ENCODE data around the gene VPS33B. TPM values are rescaled to one million over a fixed set of nuclear protein-coding genes. Genes with fewer than 3 reads are reported as not detected.
A peak's percentile ranks its signal among the peaks of the same experiment; 100 is the strongest.

Gene VPS33B
- polyA plus RNA-seq, 12 donors, result 7.1 to 46.9 (median 11.2) TPM; not detected in 1

DNA sequence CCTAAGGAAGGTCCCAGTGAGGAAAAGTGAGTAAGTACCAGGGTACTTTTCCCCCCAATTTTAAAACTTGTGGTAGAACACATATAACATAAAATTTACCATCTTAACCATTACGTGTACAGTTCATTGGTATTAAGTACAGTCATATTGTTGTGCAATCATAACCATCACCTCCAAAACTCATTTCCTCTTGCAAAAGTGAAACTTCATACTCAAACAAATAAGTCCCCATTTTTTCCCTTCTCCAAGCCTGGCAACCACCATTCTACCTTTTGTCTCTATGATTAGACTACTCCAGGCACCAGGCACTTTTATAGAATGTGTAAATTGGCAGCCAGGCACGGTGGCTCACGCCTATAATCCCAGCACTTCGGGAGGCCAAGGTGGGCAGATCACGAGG is 40.3 kb downstream of the VPS33B start:
- no peak for DNase-seq

DNA sequence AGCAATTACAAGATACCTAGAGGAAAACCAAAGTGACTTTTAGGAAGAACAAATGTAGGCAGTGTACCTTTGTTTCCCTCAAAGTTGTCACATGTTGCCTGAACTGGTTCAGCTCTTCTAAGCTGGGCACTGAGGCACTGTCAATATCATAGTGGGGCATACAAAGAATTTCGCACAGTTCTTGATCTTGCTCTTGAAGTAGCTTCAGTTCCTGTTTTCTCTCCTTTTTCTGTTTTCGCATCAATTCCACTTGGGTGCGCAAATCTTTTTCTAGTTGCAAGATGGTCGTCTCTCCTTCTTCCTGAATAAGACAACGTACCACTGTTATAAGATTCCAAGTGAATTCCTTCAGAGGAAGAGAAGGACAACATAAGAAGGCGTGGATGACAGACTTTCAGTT is 40.7 kb downstream of the VPS33B start:
- DNase-seq, result no peak

DNA sequence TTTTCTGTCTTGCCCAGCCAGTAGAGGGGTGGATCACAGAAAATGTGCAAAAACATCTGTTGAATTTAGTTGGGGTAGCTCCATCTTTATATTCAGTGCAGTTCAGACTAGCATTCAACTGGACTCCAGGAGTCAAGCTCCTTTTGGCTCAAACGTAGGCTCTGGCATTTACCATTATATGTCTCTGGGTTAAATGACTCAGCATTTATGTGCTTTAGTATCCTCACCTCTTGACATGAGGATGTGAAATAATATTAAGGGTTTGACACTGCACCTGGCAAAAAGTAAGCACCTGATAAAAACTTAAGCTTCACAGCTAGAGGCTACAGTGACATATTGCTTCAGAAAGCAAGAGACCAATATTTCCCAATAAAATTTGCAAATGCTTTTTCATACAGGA is 42.8 kb downstream of the VPS33B start:
- DNase-seq, result no peak

DNA sequence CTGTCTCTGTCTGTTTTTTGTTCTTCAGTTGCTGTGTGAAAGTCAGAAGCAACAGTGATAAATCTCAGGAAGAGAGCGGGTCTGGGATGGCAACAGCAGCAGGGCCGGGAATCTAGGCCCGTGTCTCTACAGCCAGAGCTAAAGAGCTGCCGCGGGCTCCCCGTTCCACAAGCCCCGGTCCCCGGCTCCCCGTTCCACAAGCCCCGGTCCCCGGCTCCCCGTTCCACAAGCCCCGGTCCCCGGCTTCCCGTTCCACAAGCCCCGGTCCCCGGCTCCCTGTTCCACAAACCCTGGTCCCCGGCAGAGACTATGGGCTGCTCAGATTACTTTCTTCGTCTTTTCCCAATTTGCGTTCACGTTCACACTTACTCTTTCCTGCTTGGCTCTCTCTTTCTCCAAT is 48.2 kb downstream of the VPS33B start:
- no peak for DNase-seq

DNA sequence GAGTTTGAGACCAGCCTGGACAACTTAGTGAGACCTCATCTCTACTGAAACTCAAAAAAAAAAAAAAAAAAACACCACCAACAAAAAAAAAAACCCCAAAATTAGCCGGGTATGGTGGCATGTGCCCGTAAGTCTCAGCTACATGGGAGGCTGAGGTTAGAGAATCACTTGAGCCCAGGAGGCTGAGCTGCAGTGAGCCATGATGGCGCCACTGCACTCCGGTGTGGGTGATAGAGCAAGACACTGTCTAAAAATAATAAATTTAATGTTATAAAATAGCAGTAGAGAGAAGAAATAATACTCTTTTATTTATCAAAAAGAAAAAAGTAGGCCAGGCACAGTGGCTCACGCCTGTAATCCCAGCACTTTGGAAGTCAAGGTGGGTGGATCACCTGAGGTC is 50.3 kb downstream of the VPS33B start:
- DNase-seq, result no peak

DNA sequence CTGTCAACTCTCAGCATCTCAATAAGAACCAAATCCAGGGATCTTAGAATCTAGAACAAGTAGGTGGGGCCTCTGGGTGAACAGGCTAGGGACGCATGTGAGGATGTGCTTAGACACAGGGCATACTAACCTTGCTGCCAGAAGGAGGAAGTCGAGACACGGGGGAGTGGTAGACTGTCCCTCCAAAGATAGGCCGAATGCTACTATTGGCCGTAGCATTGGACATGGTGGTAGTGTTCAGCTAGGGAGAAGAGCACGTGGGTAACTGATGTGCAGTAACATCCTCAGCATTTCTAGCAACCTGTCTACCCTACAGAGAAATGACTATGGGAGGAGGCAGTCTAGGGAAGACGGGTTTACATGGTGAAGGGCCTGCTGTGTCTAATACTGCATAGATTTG is 52.1 kb downstream of the VPS33B start:
- DNase-seq, result no peak

DNA sequence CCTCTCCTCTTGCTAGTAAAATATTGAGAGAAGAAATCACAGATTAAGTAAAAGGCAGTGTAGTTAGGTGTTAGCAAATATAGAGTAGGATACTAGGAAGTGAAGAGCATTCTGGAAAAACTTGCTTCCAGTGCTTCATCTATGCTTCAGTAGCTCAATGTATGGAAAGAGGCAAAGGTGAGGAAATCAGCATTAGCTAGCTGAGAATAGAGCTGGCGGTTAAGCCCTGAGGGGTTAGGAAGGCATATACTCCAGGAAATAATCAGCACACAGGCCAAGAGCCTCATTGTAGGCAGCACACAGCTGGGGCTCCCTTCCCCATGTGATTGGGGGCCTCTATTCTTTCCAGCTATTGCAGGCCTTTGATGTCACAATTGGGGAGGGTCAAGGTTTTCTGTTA is 54.0 kb downstream of the VPS33B start:
- DNase-seq, result no peak

DNA sequence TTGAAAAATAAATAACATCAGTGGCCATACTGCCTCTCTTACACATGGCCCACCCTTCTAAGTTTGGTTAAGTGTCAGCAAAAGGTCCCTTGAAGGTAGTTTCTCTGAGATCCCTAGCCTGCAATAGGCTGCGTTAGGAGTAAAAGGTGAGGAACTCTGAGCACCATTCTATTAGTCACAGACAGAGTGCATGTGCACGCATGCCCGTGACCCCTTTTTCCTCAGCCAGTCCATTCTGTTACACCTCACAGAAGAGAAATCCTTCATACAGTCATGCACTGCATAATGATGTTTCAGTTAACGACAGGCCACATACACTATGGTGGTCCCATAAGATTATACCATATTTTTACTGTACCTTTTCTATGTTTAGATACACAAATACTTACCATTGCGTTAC is 55.2 kb downstream of the VPS33B start:
- DNase-seq, result no peak

DNA sequence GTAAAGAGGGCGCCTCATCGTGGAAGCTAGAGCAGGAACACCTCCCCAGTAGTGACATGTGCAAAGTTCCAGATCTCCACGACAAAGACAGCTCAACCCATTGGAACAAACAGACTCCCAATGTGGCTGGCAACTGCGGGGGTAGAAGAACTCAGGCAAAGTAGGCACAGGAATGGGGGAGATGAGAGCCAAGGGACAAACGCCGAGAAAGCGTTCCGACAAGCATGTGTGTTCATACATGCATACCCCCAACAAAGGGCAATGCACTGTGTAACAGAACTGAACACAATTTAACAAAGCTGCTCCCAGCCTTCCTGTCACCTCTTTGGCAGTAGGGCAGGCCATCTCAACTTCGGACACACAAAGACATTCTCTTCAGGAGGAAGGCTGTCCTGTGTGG is 56.1 kb downstream of the VPS33B start:
- no peak for DNase-seq

DNA sequence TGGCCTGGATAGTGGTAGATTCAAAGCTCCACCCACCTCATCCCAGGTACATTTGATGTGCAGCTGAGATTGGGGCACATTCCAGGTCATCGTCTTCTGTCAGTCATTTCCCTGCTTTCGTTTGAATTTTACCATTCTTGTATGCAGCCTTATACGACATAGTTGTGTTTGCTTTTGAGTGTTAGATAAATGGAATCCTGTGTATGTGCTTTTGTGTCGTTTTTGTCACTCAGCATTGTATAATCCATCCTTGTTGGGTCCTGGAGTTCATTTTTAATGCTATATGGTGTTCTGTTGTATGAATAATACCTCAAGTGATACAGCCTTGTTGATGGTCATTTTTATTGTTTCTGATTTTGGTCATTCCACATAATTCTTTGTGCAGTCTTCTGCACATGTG is 60.4 kb downstream of the VPS33B start:
- no peak for DNase-seq

DNA sequence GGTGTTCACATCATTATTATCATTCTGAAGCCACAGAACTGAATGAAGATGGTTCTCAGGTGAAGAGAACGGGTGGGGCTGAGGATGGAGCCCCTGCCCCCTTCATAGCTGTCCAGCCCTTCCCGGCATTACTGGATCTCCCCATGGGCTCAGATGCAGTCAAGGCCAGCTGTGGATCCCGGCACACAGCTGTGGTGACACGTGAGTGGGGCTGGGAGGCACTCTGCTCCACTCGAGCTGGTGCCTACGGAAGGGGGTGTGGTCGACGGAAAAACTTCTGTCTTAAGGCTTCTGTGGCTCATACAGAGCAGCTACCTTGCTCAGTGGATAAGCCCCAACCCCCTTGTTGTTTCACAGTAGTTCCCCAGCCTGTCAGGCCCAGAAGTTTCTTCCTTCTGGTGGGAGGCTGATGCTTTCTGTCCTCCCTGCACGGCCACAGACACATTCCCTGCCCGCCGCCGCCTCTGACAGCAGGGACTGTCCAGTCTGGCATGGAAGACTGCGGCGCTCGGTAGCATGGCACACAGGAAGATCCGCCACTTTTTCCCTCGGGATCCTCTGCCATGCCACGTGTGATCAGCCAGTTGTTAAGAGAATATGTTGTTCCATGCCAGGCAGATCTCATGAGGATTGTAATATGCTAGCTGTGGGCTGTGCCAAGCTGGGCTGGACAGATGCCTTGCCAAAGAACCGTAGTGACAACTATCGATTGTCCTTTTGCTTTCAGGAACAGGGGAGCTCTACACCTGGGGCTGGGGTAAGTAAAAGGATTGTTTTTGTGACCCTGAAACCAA is 61.9 kb downstream of the VPS33B start:
- no peak for DNase-seq

DNA sequence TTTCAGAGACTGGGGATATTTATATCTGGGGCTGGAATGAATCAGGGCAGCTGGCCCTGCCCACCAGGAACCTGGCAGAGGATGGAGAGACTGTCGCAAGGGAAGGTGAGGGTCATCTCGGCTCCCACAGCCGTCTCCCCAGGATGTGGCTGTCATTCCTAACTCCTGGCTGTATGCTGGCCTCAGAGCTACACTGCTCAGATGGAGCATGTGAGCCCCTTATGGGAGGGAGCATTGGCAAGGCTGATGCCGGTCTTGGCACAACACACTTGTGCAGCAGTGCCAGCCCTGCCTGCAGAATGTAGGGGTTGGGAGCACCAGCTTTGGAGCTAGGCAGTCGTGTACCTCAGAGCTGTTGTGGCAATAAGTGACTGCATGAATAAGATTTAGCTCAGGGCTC is 62.5 kb downstream of the VPS33B start:
- peak; percentile 51 for DNase-seq

DNA sequence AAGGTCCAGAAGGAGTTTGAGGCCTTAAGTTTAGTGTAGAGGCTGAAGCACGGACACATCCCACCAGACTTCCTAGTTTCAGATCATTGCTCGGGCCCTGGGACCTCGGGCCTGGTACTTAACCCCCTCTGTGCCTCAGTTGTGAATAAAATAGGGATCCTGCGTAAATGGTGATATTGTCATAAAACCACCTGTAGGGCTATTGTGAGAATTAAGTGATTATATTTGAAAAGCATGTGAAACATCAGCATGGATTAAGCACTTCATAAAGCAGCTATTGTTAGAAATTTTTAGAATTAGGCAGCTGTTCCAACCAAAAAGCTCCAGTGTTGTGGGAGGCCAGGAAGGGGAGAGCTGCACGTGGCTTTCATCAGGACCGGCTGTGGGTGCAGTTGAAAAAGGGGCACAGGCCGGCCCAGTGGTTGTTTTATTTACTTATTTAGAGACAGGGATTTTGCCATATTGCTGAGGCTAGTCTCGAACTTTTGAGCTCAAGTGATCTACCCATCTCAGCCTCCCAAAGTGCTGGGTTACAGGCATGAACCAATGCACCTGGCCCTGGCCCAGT is 63.3 kb downstream of the VPS33B start:
- DNase-seq, result no peak

DNA sequence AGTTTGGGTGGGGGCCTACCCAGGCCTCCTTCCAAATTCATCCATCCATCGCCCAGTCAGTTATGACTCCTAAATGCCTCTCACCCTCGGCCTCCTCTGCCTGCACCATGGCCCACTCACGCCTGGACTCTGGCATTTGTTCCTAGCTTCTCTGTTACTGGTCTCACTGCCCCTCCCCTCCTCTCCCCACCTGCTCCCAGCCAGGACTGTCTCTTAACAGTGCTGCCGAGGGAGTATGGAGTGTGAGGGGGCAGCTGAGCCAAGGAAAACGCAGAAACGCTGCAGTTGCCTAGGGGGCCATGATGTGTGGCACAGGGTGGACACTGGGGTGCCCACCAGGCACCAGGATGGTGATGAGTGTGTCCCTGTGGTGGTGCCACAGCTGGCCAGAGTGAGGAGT is 64.6 kb downstream of the VPS33B start:
- no peak for DNase-seq

DNA sequence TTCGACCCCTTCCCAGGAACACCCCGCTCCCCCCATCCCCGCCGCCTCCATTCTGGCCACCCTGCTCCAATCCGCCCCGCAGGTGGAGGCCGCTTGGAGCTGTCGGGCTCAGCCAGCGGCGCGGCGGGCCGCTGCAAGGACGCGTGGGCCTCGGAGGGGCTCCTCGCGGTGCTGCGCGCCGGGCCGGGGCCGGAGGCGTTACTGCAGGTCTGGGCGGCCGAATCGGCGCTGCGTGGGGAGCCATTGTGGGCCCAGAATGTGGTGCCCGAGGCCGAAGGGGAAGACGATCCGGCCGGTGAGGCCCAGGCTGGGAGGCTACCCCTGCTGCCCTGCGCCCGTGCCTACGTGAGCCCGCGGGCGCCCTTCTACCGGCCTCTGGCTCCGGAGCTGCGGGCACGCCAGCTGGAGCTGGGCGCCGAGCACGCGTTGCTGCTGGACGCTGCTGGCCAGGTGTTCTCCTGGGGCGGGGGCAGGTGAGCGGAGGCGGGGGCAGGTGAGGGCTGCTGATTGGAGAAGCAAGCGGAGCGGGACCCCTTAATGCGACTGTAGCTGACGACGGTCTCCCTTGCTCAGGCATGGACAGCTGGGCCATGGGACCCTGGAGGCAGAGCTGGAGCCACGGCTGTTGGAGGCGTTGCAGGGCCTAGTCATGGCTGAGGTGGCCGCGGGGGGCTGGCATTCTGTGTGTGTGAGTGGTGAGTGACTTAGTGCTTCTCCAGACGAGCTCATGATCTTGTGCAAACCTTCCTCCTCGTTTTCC is 65.2 kb downstream of the VPS33B start:
- DNase-seq, result no peak

DNA sequence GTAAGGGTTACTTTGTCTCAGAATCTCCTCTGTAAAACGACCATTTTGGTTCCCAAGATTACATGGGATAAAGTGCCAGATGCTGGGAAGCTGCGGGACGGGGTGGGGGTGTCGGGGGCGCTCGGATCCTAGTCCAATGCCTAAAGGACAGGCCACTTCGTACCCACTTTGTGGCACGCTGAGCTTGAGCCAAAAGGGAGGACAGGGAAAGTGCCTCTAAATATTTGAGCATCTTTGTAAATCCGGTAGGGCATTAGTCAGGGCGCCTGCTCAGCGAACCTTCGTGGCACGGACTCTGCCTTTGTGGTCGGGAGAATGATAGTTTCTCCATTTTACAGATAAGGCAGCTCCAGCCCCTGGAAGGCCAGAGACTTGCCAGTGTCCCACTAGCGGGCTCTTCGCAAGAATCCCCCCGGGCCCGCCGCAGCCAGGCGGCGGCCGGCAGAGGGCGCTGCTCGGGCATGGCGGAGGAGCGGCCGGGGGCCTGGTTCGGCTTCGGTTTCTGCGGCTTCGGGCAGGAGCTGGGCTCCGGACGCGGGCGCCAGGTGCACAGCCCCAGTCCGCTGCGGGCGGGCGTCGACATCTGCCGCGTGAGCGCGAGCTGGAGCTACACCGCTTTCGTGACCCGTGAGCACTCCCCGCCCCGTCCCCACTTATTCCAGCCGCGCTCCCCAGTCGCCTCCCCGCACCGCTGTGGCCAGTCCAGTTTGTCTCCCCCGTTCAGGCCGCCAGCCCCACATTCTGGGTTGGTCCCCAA is 65.9 kb downstream of the VPS33B start:
- DNase-seq, result peak; percentile 80

DNA sequence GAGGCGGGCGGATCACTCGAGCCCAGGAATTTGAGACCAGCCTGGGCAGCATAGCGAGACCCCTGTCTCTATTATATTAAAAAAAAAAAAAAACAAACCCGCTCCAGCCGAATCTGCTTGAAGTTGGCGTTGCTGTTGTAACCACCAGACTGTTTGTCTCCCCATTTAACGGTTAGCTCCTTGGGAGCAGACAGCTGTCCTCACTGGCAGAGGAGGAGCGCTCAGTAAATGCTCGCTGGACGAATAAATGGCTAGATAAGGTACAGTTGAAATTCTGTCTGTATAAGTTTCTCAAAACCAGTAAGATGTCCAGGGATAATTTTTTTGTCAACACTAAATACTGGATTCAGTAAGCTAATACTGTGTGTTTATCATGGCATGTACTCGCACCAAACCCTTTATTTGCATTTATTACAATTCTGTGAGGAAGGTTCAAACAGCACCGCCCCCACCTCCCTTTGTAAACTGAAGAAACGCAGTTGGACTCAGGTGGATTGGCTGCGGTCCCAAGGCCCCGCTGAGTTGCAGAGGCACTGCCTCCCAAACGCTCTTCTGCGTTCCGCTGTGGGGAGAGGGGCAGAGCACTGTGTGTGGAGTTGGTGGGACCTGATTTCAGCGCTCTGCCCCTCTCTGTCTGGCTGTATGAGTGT is 66.6 kb downstream of the VPS33B start:
- DNase-seq, result no peak

DNA sequence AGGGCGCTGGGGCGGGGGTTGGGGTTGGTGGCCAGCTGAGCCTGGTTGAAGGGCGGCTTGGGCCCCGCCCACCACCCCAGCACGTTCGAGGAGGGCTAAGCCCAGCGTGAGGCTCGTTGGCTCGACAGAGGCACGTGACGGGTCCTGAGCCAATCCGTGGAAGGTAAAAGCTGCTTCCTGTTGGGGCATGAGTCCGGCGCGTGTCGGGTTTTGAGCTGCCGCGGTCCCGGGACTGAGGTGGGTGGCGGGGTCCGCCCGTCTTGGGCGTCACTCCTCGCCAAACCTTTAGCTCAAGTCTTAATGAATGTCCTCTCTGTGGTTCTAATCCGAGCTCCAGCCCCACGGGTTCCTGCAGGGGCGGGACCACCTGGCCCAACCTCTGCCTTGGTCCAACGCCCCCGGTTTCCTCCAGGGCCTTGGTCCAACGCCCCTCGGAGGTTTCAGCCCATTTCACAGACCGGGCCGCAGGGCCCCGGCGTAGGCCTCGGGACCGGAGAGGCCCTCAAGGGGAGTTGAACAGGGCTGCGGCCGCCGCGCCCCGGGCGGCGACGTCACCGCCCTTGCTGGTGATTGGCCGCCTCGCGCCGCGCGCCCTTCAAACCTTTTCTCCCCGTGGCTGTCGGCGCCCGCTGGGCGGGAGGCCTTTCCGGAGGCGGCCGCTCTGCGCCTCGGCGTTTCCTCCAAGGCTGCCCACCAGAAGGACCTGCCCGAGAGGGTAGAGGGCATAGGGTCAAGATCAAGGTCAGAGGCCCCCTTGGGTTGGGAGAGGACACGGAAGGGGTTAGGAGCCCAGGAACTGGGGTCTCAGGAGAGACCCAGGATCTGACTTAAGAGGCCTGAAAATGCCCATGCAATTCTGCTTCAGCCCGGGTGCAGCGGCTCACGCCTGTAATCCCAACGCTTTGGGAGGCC is 67.4 kb downstream of the VPS33B start, which contains the start of gene RCCD1:
TSS of gene RCCD1 (plus strand) at position 173 of the 912 bp plus-strand sequence. CDS start 1,851 bp downstream, outside the sequence.
- peak; percentile 94 for DNase-seq

DNA sequence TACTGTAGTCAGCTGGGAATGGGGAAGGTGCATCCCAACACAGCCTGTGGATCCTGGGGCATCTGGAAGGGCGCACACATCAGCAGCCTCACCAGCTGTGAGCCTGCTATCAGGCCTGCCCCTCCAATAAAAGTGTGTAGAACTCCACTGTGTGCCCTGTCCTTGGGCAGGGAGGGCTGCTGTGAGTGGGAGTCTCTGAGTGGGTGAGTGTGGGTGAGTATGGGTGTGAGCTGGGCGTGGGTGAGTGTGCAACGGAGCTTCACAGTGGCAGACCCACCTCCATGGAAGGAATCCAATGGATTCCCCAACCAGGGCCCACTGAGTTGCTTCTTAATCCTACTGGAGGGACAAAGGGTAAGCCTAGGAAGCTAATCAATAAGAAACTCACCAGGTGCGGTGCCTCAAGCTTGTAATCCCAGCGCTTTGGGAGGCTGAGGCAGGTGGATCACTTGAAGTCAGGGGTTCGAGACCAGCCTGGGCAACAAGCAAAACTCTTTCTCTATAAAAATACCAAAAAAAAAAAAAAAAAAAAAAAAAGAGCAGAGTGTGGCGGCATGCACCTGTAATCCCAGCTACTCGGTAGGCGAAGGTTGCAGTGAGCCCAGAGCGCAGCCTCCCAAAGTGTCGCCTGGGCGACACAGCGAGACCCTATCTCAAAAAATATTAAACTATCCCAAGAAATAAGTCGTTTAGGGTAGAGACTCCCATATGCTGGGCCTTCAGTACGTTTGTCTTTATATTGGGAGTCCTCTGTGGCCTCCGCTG is 68.3 kb downstream of the VPS33B start:
- no peak for DNase-seq

All from muscle of arm (tissue), 12 donors.